ENCODE results near the gene FKBP1A. TPM values are rescaled to one million over a fixed set of nuclear protein-coding genes. Genes with fewer than 3 reads are reported as not detected.

Gene FKBP1A
- total and polyA plus RNA-seq, 9 of the 15 experiments (the other 6 are each of a cell fraction or from before 2014, with no cell fraction given): 48.8 to 502 (median 89.6) TPM

- TF ChIP-seq MITF (IDR thresholded peaks at IDR 0.05) (no peak), ETS1 (conservative IDR thresholded peaks at IDR 0.05; ENCODE audit: control insufficient read depth, low read depth, low read length) (peak; percentile 90), RNF2 (IDR thresholded peaks at IDR 0.05) (no peak), ELF1 (tag; IDR thresholded peaks at IDR 0.05) (peak; percentile 98), ZNF280A (IDR thresholded peaks at IDR 0.05; ENCODE audit: low read depth, partially characterized antibody) (no peak), NFE2L1 (tag; IDR thresholded peaks at IDR 0.05; ENCODE audit: borderline replicate concordance, low read depth) (no peak), ZNF239 (CRISPR knock-in tag; IDR thresholded peaks at IDR 0.05) (no peak), SMAD3 (CRISPR knock-in tag; conservative IDR thresholded peaks at IDR 0.05) (no peak), POLR2AphosphoS5 (IDR thresholded peaks at IDR 0.05; ENCODE audit: control insufficient read depth, insufficient read depth, low read depth, low read length) (no peak; the same call in 1 of the 2 replicates), ELF2 (CRISPR knock-in tag; IDR thresholded peaks at IDR 0.05) (peak; percentile 84), CHD4 (IDR thresholded peaks at IDR 0.05; ENCODE audit: insufficient read depth, insufficient replicate concordance, low read depth, low read length, poor library complexity, severe bottlenecking) (no peak), MTA3 (IDR thresholded peaks at IDR 0.05; ENCODE audit: borderline replicate concordance) (peak; percentile 29; the same call in 1 of the 2 replicates), FOXJ2 (tag; IDR thresholded peaks at IDR 0.05) (no peak), ETV1 (tag; conservative IDR thresholded peaks at IDR 0.05; ENCODE audit: low read depth) (peak; percentile 86), TAF7 (tag; IDR thresholded peaks at IDR 0.05) (no peak), NR2F6 (CRISPR knock-in tag; IDR thresholded peaks at IDR 0.05) (no peak)
- TF ChIP-seq, protein P1, sequence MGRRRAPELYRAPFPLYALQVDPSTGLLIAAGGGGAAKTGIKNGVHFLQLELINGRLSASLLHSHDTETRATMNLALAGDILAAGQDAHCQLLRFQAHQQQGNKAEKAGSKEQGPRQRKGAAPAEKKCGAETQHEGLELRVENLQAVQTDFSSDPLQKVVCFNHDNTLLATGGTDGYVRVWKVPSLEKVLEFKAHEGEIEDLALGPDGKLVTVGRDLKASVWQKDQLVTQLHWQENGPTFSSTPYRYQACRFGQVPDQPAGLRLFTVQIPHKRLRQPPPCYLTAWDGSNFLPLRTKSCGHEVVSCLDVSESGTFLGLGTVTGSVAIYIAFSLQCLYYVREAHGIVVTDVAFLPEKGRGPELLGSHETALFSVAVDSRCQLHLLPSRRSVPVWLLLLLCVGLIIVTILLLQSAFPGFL (CRISPR knock-in tag; IDR thresholded peaks at IDR 0.05): no peak
- TF ChIP-seq, protein P2, sequence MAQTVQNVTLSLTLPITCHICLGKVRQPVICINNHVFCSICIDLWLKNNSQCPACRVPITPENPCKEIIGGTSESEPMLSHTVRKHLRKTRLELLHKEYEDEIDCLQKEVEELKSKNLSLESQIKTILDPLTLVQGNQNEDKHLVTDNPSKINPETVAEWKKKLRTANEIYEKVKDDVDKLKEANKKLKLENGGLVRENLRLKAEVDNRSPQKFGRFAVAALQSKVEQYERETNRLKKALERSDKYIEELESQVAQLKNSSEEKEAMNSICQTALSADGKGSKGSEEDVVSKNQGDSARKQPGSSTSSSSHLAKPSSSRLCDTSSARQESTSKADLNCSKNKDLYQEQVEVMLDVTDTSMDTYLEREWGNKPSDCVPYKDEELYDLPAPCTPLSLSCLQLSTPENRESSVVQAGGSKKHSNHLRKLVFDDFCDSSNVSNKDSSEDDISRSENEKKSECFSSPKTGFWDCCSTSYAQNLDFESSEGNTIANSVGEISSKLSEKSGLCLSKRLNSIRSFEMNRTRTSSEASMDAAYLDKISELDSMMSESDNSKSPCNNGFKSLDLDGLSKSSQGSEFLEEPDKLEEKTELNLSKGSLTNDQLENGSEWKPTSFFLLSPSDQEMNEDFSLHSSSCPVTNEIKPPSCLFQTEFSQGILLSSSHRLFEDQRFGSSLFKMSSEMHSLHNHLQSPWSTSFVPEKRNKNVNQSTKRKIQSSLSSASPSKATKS (CRISPR knock-in tag; IDR thresholded peaks at IDR 0.05): no peak
These were observed at the start of gene FKBP1A (continued) for GRCh38 chr20:1392693-1393506.

Data from K562 (cell line).